Right lung (tissue), 5 donors: ENCODE results near the gene SLC26A9. TPM values are rescaled to one million over a fixed set of nuclear protein-coding genes. Genes with fewer than 3 reads are reported as not detected.

Source experiments
- DNase-seq, 2 donors: peaks; one replicate each; pipeline ENCODE4 v3.0.0-alpha.2; 2013
- polyA plus RNA-seq, 5 donors: library from polyadenylated mRNA; unstranded; fragments of 120-200 nt; gene quantifications; one replicate each; pipeline versions ENCODE4 v1.2.1 to v1.2.3, GENCODE V29; 2013; ENCODE audit warnings: inconsistent platforms in 1 of 5, low replicate concordance in 1 of 5; ENCODE audit not compliant: insufficient read length in 5 of 5, insufficient read depth in 1 of 5

SLC26A9 gene
- polyA plus RNA-seq, 5 donors: 4.5 to 7.1 (median 5.4) TPM

- no peak for DNase-seq
Observed at GRCh38 chr1:205974712-205975111, 31.5 kb upstream of the SLC26A9 start.

- no peak for DNase-seq
Observed at GRCh38 chr1:205973377-205974232, 30.3 kb upstream of the SLC26A9 start.

DNA sequence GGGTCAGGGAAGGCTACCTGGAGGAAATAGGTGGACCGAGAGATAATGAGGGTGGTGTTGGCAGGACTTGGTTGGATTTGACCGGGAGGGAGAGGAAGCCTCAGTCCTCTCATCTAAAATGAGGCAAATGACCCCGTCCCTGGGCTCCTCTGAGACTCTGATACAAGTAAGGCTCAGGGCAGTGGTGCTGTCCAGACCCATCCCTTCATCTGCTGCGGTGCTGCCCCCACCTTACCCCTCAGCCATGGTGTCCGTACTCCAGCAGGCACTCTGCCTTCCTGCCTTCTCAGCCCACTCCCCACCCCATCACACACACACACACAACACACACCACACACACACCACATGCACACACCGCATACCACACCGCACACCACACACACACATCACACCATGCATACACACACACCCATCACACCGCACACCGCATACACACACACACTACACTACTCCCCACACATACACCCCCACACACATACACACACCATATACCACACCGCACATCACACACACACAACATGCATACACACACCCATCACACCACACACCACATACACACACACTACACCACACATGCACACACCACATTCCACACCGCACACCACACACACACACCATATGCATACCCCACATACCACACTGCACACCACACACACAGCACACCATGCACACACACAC lies 29.4 kb upstream of the SLC26A9 start:
- DNase-seq: no peak

GRCh38 chr1:205972081-205972480 lies 28.8 kb upstream of the SLC26A9 start:
- no peak for DNase-seq

DNA sequence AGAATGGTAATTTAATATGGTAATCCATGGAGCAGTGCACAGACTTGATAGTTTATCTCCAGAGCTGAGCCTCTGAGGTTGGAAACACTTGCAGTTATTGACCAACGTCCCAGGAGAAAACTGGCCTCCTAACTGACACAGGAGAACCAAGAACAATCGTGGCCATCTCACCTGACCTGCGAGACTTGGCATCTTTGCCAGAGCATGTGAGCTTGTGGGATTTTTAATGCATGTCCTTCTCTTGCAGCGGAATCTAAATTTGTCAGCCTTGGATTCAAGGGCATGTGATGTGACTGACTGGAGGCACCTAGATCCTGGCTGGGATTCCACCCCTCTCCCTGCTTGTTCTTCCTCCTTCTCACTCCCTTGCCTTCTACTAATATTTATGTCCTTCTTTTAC lies 27.8 kb upstream of the SLC26A9 start:
- no peak for DNase-seq

- no peak for DNase-seq
Observed at GRCh38 chr1:205970486-205970885, 27.2 kb upstream of the SLC26A9 start.

DNA sequence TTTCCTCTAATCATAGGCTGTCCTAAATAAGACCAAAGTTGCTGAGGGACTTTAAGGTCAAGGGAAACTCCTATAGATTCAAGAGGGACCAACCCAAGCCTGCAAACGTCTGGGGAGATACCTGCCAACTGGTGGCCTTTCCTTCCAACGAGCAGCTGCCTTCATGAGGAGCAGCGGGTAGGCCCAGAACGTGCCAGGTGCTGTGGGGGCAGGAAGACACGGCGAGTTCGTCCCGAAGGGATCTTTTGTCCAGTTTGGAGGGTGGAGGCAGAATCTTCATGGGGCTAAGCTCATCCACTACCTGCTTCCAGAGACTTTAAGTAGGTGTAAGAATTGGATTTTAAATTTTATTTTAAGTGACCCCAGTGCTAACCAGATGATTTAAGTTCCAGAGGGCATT lies 26.0 kb upstream of the SLC26A9 start:
- no peak for DNase-seq

DNA sequence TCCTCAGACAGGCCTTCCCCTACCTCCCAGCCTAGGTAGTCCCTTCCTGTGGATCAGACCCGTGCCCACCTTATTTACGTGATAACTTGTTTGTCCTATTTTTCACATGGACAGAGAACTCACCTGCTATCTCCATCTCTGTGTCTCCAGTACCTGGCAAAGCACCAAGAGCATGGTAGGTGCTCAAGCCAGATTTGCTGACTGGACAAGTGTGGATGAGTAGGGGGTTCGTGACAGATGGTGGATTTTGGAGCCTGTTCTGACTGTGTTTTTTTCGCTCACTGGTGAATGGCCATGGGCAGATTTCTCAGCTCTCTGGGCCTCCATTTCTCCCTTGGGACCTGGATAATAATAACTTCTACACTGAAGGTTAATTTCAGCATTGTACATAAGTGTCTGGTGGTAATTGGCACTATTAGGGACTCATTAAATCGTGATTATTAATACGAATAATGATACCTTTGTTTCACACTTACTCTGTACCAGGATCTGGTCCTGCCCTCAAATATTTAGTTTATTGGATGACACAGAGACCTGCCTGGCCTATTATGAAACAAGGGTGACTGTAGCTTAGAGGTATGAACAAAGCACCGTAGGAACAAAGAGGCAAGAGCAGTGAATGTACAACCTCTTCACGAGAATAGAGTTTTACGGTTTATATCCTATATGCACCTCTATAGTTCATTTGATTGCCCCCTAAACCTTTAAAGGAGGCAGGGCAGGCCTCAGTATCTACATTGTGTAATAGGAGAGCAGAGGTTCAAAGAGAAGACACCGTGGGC lies 24.5 kb upstream of the SLC26A9 start:
- DNase-seq: no peak

DNA sequence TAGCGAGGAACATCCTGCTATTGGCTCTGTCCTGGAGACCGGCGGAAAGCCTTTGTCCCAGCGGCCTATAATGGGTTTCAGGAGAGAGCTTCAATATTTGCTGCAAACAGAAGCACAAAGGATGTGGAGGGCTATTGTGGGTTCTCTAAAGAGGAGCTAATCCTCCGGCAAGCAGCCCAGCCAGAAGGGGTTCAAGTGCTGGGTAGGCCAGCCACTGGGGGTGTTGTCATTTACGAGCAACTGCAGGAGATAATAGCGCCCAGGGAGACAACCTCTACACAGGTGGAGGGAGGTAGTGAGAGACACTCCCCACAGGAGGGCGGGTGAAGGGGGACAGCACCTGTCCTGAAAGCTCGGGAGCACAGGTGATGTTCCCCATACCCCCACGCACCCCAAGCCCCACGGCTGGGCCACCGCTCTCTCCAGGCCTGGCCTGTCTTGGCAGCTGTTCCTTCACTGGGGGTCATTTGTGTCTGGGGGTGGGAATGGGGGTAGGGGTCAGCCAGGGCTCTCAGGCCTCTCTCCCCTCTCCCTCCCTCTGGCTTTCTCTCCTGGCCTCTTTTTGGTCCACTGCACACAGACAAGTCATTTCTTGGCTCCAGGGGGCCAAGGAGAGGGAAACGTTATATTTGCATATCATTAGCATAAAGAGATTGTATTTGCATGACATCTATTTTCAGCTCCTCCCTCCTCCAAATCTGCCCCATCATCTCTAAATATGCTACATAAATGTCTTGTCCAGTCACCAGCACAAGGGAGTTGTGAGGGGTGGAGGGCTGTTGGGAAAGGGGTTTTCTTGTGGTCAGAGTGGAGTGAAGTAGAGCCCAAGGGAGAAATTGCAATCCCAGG lies 22.0 kb upstream of the SLC26A9 start:
- DNase-seq: no peak

DNA sequence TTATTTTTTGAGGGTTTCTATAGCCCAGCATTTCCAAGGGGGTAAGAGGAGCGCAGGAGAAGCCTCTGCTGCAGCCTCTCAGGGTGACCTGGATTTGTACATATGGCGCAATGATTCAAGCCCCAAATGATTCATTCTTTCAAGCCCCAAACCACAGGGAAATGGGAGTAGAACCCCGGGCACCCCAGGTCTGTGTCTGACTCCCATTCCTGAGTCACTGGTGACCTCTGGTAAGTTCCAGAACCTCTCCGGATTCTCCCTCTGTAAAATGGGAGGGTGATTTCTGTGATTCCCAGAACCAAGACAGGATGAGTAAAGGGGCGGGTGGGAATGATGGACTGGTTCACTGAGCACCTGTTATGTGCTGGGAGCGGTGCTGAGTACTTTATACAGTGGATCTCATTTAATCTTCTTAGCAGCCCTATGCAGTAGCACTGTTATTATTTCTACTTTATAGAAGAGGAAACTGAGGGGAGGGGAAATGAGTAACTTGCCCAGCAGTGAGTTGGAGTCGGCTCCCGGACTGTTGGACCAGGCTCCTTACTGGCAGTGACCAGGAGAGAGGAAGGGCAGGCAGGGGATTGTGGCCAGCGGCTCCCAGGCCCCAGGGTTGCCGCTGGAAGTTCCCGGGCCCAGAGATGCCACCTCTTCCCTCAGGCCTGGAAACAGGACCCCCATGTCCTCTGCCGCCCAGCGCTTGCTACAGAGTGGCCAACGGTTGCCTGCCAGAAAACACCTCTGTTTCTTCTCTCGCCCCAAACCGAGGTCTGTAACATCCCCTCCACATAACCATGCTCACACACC lies 20.3 kb upstream of the SLC26A9 start:
- DNase-seq: no peak

- DNase-seq: no peak
Observed at GRCh38 chr1:205962821-205963221, 19.6 kb upstream of the SLC26A9 start.

- DNase-seq: peak; percentile 62
Observed at GRCh38 chr1:205961991-205962820, 18.9 kb upstream of the SLC26A9 start.

GRCh38 chr1:205961405-205961804 lies 18.1 kb upstream of the SLC26A9 start:
- DNase-seq: peak in 1 of 2 donors; percentile 45

DNA sequence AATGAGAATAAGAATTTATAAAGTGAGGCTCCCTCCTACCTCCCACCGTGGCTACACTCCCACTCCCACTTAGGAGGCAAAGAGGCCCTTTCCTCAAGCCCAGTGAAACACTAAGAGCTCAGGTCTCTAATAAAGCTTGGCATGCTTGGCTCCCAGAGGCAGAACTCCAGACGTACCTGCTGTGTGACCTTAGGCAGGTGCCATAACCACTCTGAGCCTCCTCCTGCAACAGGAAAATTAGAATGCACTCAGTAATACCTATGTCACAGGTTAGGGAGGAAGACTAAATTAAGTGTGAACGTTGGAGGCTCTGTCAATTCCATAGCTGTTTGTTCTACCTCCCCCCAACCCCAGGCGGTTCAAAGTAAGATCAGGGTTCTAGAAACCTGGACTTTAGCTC lies 16.5 kb upstream of the SLC26A9 start:
- no peak for DNase-seq

DNA sequence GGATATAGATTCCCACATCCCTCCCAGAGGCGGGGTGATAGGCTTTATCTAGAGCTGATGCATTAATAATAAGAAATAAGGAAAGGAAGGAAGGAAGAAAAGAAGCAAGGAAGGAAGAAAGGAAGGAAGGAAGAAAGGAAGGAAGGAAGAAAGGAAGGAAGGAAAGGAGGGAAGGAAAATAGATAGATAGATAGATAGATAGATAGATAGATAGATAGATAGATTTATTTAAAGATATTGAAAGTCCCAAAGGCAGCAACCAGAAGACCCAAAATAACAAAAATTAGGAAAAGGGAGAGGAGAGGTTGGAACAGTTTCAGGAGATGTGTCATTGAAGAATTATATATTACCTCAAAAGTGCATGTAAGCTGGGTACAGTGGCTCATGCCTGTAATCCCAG lies 12.2 kb upstream of the SLC26A9 start:
- no peak for DNase-seq

DNA sequence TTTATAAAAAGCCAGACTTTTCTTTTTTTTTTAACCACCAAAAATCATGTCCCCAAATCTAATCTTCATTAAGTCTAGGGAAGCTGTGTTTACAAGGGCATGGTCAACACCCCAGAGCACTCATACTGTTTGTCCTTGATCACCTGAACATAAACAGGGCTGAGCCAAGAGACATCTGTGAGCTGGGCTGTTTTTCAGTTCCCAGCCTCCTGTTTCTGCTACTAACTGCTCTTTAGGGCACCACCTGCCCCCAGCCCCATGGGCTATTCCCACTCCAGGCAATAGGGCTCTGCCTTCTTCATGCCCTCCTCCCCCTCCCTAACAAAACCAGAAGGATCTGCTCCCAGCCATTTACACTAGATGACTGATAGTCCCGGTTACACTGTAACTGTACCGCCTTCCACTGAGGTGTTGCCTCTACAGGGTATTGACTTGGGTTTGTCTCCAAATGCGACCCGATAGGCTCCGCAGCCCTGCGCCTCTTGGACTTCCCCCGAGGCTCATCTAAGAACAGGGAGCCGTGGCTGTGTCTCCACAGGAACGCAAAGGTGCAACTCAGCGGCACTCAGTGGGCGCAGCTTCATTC lies 11.7 kb upstream of the SLC26A9 start:
- DNase-seq: no peak

DNA sequence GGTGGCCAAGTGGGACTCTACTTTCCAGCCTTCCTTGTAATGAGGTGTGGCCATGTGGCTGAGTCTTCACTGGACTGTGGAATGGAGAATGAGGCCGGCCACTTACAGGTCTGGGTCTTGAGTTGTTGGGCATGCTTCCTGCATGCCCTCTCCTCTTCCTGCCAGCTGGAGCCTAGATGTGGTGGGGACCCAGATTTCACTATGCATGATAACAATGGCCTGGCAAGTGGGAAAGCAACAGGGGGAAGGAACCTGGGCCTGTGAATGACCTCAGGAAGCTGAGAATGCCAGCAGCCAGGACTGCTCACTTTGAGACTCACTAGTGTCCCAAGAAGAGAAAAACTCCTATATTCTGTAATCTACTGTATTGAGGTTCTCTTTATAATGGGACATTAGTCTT lies 8.5 kb upstream of the SLC26A9 start:
- DNase-seq: no peak

DNA sequence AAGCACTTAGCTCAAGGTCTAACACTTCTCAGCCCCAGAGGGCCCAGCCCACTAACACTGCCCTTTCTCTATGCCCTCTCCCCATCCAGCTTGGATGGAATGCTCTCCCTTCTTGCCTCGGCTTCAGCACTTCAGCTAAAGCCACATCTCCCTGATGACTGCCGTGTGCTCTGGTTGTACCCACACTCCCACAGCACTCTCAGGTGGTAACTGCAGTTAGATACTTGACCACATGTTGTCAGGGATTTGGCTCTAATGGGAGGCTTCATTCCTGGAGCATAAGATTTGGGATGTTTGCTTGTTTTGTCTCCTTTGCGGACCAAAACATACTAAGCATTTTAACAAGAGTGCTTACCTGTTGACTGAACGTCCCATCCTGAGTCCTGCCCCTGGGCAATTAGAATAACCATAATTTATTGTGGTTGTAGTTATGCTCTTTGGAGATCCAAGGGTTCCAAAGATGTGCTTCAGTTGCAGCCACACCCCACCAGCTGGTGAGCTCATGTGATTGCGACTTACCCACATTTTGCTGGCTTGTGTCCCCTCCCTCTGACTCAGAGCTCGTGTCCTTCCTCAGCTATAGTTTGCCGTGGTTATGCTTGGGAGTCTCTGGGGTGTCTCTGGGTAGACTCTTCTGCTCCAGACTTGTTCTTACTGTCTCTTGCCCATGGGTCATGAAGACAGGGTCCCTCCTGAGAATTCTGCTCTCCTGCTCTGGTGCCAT lies 7.7 kb upstream of the SLC26A9 start:
- DNase-seq: no peak

DNA sequence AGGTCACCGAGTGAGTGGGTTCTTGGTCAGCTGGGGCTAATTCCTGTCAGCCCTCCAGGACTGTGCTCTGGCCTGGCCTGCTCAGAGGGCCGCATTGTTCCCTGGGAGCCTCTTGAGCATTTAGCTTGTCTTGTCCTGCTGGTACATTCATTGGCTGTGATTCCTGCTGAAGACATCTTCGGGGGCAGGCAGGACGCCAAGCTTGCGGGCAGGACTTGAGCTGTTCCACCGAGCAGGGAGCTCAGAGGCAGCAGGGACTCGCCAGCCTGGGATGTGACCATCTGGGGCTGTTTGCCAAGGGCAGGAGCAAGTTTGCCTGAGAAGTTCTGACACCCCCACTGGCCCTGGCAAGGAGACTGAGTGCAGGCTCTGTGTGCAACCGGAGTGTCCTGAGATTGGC lies 7.0 kb upstream of the SLC26A9 start:
- DNase-seq: no peak
